ENCODE measurements around the gene RILPL1.
"Not testable (repeated sequence)": the region's sequence is repeated elsewhere in the genome, so short reads cannot be mapped to it uniquely, and the experiment has no call there.

Gene RILPL1

GRCh38 chr12:123529686-123530085 lies 3.8 kb downstream of the RILPL1 start:
- no peak for DNase-seq

GRCh38 chr12:123528858-123529257 lies 4.7 kb downstream of the RILPL1 start:
- no peak for DNase-seq

GRCh38 chr12:123526542-123527080 lies 6.9 kb downstream of the RILPL1 start:
- no peak for DNase-seq

GRCh38 chr12:123524378-123524777 lies 9.1 kb downstream of the RILPL1 start:
- DNase-seq, result no peak

- DNase-seq, result no peak
Observed at GRCh38 chr12:123523518-123523917, 10.0 kb downstream of the RILPL1 start.

- no peak for DNase-seq
Observed at GRCh38 chr12:123522164-123522563, 11.4 kb downstream of the RILPL1 start.

- DNase-seq, result no peak
Observed at GRCh38 chr12:123520567-123521474, 12.7 kb downstream of the RILPL1 start.

- no peak for DNase-seq
Observed at GRCh38 chr12:123519141-123520001, 14.1 kb downstream of the RILPL1 start.

GRCh38 chr12:123516216-123516780 lies 17.2 kb downstream of the RILPL1 start:
- no peak for DNase-seq

- DNase-seq, result not testable (repeated sequence)
Observed at GRCh38 chr12:123514582-123515221, 18.8 kb downstream of the RILPL1 start.

- DNase-seq, result no peak
Observed at GRCh38 chr12:123513805-123514204, 19.7 kb downstream of the RILPL1 start.

- DNase-seq, result no peak
Observed at GRCh38 chr12:123512838-123513665, 20.5 kb downstream of the RILPL1 start.

GRCh38 chr12:123506843-123507236 lies 26.7 kb downstream of the RILPL1 start:
- DNase-seq, result no peak

- DNase-seq, result no peak
Observed at GRCh38 chr12:123506059-123506842, 27.3 kb downstream of the RILPL1 start.

- no peak for DNase-seq
Observed at GRCh38 chr12:123502163-123502704, 31.3 kb downstream of the RILPL1 start.

- DNase-seq, result no peak
Observed at GRCh38 chr12:123499332-123499731, 34.2 kb downstream of the RILPL1 start.

GRCh38 chr12:123498126-123498825 lies 35.2 kb downstream of the RILPL1 start:
- no peak for DNase-seq

- no peak for DNase-seq
Observed at GRCh38 chr12:123497065-123497464, 36.5 kb downstream of the RILPL1 start.

- no peak for DNase-seq
Observed at GRCh38 chr12:123494124-123494851, 39.2 kb downstream of the RILPL1 start.

All from RPMI8226 (cell line).